HG03025 (cell line): ENCODE results near the gene BRD8.
"Not testable (repeated sequence)": the region's sequence is repeated elsewhere in the genome, so short reads cannot be mapped to it uniquely, and the experiment has no call there.

ENCODE experiments used
- ATAC-seq: cut with Tn5 transposase; IDR thresholded peaks from one replicate; pipeline ENCODE4 v1.9.1; 2021; ENCODE audit warnings: mild to moderate bottlenecking, moderate library complexity; ENCODE audit not compliant: unreplicated experiment, low FRiP score

Gene BRD8

DNA sequence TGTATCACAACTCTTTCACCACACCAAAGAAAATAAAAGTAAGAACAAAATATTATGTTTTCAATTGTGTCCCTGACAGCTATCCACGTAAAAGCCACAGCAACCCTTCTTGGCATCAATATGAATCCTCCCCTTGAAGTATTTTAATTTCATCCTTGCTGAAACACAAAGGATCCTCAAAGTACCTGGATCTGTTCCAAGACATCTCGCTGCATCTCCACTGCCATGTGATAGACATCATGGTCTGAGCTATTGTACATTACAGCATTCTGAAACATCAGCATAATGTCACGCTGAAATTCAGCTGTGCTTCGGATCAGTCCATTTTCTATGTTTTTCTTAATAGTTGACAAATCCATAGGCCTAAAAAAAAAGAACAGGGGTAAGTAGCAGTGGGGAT, 17.7 kb downstream of the BRD8 start:
- no peak for ATAC-seq

DNA sequence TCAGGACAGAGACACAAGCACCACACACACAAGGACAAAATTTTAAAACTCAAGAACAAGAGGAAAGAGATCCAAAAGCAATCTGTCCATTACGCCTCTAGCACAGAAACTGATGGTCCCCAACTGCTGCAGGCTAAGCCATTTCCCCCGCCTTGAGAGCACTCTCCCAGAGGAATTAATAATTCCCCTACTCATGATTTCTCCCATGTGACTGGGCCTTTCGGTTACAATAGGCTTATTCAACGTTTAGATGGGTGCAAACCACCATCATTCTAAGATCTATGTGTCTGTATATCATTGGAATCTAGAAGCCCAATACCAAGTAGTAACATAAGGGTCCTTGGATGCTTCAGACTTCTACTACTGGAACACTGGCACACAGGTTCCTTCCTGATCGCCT, 18.8 kb downstream of the BRD8 start:
- no peak for ATAC-seq

DNA sequence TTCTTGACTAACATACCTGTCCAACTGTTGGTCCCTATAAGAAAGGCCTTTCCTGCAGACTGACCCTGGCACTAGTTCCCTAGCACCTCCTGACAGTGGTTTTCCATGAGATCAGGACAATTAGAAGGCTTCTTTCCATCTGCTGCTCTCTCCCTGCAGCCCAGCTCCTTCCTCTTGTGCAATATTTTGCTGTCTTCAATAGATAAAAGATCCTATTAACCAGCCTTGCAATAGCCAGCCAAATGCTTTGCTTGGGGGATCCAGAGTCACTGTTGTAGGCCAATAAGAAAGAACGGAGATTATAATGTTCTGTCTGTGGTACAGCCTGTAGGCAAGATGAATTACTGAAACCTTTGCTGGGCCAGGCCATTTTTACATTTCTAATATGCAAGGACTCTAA, 20.8 kb downstream of the BRD8 start:
- ATAC-seq = no peak

DNA sequence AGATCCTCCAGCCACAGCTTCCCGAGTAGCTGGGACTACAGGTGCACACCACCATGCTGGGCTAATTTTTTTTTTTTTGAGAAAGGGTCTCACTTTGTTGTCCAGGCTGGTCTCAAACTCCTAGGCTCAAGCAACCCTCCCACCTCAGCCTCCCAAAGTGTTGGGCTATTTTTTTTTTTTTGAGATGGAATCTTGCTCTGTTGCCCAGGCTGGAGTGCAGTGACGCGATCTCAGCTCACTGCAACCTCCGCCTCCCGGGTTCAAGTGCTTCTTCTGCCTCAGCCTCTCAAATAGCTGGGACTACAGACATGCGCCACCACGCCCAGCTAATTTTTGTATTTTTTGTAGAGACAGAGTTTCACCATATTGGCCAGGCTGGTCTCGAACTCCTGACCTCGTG, 22.5 kb downstream of the BRD8 start:
- ATAC-seq = not testable (repeated sequence)

DNA sequence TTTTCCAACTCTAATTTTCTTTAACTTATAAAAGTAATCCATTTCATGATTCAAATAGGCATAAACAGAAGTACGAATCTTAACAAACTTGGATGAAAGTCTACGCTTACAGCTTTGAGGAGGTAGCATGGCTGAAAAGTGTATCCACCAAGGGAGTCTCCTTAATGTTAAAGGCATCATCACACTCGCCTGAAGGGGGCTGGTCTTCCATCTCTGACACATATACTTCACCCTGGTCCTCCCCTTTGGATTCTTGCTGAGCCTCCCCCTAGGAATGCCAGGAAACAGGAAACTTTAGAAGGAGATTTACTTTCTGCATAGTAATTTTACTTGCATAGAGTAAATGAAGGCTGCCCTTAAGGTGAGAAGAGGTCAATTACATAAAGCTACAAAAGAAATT, 28.9 kb downstream of the BRD8 start:
- ATAC-seq = no peak

DNA sequence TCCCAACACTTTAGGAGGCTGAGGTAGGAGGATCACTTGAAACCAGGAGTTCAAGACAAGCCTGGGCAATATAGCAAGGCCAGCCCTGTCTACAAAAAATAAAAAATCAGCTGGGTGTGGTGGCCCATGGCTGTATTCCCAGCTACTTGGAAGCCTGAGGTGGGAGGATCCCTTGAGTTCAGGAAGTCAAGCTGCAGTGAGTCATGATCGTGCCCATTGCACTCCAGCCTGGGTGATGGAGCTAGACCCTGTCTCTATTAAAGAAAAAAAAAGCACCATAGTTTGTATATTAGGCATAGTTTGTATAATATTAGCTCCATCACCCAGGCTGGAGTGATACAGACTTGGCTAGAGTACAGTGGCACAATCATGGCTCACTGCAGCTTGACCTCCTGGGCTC, 29.6 kb downstream of the BRD8 start:
- ATAC-seq = no peak

DNA sequence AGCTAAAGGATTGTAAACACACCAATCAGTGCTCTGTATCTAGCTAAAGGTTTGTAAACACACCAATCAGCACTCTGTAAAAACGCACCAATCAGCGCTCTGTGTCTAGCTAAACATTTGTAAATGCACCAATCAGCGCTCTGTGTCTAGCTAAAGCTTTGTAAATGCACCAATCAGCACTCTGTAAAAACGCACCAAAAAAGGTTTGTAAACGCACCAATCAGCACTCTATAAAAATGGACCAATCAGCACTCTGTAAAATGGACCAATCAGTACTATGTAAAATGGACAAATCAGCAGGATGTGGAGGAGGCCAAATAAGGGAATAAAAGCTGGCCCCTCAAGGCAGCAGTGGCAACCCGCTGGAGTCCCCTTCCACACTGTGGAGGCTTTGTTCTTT, 34.9 kb downstream of the BRD8 start:
- ATAC-seq = not testable (repeated sequence)

DNA sequence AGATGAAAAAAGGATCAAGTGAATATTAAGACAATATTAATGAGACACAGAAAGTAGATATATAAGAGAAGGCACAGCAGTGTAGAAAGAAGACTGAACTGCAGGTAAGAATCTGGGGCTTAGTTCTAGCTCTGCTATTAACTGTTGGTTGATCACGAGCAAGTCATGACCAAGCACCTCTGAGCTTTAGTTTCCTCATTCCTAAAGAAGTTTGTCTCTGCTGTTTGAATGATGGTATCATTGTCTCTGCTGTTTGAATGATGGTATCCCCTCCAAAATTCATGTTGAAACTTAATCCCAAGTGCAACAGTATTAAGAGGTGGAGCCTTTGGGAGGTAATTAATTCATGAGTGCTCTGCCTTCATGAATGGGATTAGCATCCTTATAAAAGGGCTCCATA, 36.7 kb downstream of the BRD8 start:
- no peak for ATAC-seq

DNA sequence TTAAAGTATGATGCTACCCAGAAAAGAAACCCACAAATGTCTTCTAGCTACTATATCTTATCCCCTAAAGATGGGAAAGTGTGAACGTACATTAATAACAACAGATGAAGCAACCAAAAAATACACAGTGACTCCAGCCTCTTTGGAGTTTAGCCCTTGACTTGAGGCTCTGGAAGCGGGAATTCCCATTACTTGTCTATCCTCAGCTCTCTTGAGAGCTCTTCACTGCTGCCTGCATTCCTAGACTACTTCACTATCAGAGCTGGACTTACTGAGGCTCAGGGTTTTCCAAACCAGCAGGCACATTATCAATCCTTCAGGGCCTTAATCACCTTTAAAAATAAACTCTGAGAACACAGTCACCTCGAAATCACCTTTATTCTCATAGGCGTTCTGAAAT, 38.2 kb downstream of the BRD8 start:
- ATAC-seq = no peak

DNA sequence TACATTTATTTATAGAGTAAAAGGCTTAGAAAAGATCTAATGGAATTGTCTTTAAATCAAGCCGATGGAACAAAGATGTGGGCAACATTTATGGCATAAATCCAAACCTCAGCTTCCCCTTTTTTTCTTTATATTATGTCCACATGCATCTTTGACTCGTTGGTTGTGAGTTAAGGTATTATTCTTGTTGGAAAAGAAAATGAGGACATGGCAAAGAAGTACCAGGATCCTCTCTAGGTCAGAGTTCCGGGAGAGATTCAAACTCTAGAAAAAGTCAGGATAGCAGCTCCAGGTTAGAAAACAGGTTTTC, 38.7 kb downstream of the BRD8 start:
- no peak for ATAC-seq

DNA sequence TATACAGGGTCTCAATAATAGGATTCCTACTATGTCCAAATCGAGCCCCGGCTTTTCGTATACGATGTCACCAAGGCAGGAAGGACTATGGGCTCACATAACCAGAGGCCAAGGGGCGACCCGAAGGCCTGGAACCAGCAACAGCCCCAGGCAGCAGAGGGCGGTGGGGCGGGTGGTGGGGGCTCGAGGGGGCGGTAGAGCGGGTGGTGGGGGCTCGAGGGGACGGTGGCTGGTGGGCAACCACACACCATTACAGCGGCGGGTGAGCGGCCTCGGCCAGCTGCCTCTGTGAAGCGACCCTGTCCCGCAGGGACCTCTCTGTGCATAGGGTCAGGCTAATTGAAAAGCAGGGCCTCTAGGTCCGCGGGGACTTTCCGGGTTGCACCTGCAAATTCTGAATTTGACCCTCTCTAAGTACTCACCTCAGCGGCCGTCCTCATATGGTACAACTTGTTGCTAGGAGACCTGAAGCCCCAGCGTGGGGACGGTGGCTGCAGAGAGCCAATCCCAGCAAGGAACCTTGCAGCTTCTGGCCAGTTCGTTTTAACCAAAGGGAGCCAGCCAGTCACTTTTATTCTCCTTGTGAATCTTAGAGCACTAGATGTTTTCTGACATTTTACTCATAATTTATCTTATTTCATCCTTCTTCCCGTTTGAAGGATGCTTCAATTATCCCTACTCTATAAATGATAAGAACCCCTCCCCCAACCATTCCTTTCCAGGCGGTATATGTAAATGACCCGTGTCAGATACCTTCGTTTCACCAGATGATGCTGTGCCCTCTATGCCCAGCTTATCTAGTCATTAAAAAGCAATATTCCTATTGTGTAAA, 39.3 kb downstream of the BRD8 start, which contains the start of gene NME5:
Gene NME5, minus strand, starts transcription at position 480 of the 832 bp plus-strand sequence. CDS start 648 bp downstream, outside the sequence.
- ATAC-seq = no peak

DNA sequence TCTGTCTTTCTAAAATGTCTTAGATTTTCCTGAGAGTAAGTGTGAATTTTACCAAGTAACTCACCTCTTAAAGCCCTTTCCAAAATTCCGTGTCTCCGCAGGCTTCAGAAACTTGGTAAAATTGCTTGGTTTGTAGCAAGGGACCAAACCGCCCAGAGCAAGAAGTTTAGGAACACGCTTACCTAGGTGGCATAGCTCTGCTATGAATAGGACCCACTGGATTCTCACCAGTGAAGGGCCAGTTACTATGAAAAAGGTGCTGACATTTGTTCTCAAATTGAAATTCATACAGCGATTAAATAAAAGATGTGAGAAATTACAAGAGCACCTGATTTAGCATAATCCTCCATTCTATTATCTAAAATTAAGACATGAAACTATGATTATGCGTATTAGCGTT, 45.9 kb downstream of the BRD8 start:
- no peak for ATAC-seq

DNA sequence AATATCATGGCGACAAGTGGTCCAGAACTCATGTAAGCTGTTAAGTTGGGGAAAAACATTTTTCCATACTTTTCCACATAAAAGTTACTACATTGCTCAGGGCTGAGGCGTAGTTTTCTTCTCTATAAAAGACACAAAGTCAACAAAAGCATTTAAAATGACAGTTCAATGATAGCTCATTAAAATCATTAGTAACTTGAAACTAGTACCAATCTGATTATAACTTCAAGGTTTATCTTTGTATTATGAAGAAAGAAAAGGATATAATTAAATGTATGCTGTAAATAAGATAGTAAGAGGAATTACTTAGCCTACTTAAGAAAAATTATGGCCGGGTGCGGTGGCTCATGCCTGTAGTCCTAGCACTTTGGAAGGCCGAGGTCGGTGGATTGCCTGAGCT, 49.1 kb downstream of the BRD8 start:
- ATAC-seq = no peak

DNA sequence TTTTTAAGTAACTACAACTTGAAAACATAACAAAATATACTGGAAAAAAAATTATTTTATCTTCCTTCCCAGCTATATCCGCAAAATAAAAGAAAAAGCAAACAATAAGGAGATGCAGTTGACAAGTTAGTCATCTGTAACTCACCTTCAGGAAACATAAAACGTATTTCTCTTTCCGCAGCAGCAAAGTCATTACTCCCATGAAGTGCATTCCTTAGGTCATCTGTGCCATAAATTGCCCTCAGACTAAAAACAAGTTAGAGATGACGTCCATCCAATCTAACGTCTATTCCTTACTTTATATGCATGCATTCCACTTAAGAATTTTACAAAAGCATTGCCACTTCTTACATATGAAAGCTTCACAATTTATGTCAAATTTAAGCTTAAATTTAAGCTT, 50.1 kb downstream of the BRD8 start:
- ATAC-seq = no peak

DNA sequence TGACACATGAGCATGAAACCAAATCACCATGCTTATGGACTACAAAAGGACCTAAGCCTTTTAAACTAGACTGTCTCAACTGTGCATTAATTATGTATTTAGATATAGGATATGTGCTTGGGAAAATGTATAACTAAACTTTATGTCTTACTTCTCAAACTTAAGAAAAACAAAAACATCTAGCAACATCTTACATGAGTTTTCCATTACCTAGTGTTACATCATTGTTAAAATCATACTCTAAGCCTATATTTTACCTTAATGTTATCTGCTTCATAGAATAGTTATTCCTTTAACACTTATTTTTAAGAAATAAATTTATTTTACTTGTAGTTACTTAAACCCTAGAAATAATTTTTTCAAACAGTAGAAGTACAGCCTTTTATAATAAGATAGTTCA, 63.2 kb downstream of the BRD8 start:
- no peak for ATAC-seq

DNA sequence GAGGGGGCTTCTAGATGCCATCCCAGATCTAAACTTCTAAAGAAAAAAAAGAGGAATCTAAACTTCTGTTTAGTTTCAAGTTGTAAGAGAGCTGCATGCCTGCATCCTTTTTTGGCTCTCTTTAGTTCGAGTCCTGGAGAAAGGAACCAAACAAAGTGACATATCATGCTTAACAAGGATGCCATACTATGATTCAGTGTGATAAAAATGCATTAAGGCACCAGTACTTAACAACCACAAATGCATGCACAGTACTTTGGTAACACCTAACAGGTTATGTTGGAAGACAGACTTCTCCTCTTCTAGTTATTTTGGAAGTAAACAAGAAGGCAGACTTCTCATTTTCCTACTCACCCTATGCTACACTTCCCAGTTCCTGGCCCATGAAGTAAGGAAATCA, 66.5 kb downstream of the BRD8 start:
- ATAC-seq = no peak

DNA sequence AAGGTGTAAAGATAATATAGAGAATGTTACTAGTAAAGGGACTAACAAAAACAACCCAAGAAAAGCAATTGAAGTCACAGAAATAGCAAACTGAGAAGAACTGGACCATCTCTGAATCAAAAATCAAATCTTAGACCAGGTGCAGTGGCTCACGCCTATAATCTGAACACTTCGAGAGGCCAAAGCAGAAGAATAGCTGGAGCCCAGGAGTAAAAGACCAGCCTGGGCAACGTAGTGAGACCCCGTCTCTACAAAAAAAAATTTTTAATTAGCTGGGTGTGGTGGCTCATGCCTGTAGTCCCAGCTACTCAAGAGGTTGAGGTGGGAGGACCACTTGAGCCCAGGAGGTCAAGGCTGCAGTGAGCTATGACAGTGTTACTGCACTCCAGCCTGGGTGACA, 67.2 kb downstream of the BRD8 start:
- ATAC-seq = no peak

DNA sequence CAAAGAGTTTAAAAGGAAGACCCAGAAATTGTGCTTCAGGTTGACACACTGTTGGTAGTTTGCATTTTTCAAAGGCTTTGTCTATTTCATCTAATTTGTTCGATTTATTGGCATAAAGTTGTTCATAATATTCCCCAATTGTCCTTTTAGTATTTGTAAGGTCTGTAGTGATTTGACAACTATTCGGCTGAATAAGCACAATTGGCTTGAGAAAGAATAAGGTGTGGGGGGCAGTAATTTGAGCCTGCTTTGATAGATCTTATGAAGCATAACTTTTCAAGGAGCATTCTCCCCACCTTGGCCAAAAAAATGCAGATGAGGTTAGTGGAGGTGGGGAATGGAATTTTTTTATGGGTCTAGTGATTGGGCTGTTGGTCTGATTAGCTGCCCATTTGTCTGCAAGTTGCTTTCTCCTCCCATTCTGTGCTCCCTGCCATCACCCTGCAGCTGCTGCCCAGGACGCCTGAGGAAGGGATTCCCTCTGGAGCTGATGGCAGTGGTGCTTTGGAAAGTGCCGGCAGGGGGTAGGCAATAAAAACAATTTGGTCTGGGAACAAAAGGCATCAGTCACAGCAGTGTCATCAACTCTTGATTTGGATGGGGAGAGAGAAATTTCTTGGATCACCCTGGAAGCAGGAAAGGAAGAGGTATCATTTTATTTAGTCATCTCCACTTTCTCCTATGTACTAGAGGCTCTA, 68.0 kb downstream of the BRD8 start:
- no peak for ATAC-seq

DNA sequence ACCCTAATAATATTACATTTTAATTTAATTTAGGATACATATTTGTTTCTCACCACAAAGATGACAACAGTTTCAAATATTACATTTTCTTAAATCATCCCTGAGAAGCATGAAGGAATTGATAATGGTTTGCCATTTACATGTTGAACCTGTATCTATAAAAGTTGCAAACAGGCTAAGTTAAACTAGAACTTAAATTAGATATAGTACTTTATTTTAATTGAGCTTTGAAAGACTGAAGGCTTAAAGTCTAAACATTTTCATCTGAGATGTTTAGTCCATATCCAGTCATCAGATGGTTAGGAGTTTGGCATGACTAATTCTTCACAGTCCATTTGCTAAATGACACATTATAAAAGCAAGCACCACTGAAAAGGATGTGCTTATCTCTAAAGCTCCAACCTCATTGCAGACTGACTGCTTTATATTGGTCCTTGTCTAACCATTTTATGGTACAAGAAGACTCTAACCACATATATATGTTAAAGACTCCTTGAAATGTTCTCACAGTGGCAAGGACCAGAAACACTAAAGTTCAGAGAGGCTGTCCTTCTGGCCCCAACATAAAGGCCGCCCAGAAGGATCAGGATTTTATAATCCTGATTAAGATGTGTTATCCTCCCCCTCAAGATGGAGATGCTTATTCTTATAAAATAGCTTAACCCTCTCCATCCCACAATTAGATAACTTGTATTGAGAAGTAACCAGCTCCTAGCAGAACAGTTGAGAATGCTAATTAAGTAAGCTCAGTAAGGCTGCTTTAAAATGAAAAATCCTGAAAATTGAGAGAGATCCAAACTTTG, 68.8 kb downstream of the BRD8 start:
- ATAC-seq = no peak

DNA sequence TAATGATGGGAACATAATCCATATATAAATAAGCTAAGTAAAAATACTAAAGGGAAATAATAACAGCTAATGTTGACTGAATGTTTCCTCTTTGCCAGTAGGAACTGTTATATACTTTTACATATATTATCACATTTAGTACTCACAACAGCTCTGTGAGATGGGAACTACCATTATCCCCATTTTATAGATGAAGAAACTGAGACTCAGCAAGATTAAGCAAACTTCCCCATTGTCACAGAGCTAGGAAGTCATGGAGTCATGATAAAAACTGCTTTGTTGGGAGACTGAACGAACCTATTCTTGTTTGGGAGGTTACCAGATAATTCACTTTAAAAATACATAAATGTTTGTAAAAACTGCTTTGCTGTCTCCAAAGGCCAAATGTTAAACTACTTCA, 71.2 kb downstream of the BRD8 start:
- no peak for ATAC-seq

DNA sequence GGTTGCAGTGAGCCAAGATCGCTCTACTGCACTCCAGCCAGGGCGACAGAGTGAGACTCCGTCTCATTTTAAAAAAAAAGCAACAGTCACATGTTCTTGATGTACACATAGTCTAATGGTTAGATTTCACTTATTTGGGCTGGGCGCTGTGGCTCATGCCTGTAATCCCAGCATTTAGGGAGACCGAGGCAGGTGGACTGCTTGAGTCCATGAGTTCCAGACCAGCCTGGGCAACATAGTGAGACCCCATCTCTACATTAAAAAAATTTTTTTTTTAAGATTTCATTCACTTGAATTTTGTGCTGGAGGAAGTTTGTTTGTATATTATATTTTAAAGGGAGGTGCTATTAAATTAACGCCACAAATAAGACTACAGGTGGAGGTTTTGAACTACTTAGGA, 72.7 kb downstream of the BRD8 start:
- ATAC-seq = no peak

DNA sequence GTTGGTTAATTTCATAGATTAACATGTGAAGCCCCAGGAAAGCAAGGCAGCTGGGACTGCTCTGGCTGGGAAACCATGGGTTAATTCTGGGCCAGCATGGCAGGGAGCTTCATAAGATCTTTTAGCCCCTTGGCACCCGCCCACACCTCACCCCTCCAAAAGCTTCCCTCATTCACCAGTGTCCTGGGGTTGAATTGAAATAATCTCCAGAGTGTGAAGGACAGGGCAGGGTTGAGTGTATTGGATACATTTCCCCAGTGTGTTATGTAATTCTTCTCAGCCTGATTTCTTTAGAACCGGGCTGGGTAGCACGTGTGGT, 75.2 kb downstream of the BRD8 start:
- ATAC-seq = no peak
